GM12892 (cell line): ENCODE data around the gene CCDC40.
"Not testable (repeated sequence)": the region's sequence is repeated elsewhere in the genome, so short reads cannot be mapped to it uniquely, and the experiment has no call there.

Experiments used
- DNase-seq: peaks from one replicate; pipeline ENCODE4 v3.0.0; 2011; ENCODE audit not compliant: insufficient read length
- FAIRE-seq: peaks from 2 replicates; lab custom pipeline; 2011; peaks lifted over from hg19 to GRCh38; lab: Jason Lieb, UNC
- POLR2A ChIP-seq: IDR thresholded peaks from 2 replicates; pipeline ENCODE4 v1.6.1; 2011; ENCODE audit warnings: low read depth, low read length, control low read depth
- POLR2AphosphoS5 ChIP-seq: IDR thresholded peaks from 2 replicates; pipeline ENCODE4 v1.6.1; 2011; ENCODE audit warnings: low read depth, low read length, control low read depth
- TAF1 ChIP-seq: IDR thresholded peaks from 2 replicates; pipeline ENCODE4 v1.6.1; 2011; ENCODE audit warnings: low read depth, mild to moderate bottlenecking, control low read depth, low read length, borderline replicate concordance

CCDC40 gene

DNA sequence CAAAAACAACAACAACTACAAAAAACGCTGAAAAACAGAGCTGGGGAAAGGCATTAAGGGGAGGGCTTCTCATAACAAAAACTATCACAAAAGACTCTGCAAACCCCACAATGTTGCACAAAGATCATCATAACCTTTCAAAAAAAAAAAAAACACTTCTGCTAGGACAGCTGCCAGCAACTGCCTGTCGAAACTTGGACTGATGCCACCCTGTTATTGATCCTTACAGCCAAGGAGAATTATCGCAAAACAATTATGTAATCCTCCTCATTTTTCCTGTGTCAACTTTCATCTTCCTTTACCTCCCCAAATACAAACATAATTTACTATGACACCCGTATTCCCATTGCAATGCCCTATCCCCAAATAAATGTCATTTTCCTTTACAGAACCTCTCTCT is 9.3 kb downstream of the CCDC40 start:
- DNase-seq (no peak), FAIRE-seq (no peak)
- TF ChIP-seq POLR2A (no peak), TAF1 (no peak)

DNA sequence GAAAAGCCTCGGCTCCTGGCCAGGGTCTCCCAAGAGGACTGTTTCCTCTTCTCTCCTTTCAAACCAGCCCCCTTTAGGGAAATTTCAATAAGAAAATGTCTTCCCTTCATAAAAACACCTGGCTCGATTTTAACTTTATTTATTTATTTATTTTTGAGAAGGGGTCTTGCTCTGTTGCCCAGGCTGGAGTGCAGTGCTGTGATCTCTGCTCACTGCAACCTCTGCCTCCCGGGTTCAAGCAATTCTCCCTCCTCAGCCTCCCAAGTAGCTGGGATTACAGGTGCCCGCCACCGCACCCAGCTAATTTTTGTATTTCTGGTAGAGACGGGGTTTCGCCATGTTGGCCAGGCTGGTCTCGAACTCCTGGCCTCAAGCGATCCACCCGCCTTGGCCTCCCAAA is 10.3 kb downstream of the CCDC40 start:
- FAIRE-seq, DNase-seq: not testable (repeated sequence)

DNA sequence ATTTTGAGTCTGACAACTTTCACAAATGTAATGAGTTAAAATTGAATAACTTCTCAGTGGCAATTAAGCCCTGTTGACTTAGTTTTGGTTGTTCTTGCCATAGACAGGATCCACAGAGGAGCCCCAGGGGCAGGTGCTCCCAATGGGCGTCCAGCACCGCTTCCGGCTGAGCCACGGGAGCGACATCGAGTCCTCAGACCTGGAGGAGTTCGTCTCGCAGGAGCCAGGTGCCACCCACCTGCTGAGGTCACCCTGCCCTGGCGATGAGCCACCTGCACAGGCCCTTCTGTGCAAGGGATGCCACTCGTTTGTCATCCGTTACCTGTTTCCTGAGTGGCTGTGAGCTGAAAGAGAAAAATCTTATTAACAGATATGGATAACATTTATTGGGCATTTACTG is 10.7 kb downstream of the CCDC40 start:
- no peak for FAIRE-seq
- DNase-seq = no peak
- TF ChIP-seq POLR2AphosphoS5 = no peak
- TF ChIP-seq TAF1 = no peak
- TF ChIP-seq POLR2A = no peak

DNA sequence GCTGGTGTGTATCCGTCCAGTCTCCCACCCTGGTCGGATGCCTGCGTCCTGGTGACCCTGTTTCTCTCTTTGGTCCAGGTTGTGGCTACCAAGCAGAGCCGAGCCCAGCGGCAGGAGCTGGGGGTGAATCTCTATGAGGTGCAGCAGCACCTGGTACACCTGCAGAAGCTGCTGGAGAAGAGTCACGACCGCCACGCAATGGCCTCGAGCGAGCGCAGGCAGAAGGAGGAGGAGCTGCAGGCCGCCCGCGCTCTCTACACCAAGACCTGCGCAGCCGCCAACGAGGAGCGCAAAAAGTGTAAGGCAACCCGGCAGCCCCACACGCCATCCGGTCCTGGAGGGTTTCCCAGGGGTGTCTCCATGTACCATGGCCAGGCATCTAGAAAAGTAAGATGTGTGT is 13.5 kb downstream of the CCDC40 start:
- DNase-seq (no peak), FAIRE-seq (no peak)
- TF ChIP-seq POLR2AphosphoS5 (no peak), TAF1 (no peak), POLR2A (no peak)

DNA sequence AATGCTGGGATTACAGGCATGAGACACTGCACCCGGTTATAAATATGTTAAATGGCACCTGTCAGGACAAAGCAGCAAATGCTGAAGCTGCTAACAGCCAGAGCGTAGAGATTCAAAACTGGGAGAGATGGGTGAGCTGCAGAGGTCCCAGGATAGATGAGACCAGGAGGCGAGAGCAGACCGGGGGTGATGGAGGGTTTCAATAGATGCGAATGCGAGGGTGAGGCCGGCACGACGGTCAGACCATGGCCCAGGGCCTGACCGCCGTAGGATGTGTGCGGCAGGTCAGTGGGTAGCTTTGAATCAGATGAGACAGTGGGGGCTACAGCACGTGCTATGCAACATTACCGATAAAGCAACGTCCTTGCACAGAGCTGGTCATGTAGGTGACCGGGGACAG is 14.3 kb downstream of the CCDC40 start:
- TF ChIP-seq POLR2AphosphoS5 = no peak
- FAIRE-seq = no peak
- no peak for DNase-seq

DNA sequence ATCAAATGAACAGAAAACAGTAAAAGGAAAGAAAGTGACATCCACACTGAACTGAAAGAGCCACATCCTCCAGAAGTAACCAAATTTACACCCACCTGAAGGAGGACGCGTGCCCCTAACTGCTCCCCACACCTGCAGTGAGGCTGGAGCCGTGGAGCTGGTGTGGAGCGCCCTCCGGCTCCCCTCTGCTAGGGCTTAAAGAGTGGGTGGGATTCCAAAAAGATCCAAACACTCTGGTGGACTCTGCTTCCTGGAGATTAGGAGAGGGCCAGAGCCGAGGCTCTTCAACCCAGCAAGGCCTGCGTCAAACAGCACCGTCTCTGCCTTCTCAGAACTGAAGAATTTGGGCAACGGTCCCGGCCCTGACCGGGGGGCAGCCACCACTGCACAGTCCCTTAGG is 15.2 kb downstream of the CCDC40 start:
- DNase-seq (no peak), FAIRE-seq (no peak)
- TF ChIP-seq TAF1 (no peak), POLR2AphosphoS5 (no peak), POLR2A (no peak)

DNA sequence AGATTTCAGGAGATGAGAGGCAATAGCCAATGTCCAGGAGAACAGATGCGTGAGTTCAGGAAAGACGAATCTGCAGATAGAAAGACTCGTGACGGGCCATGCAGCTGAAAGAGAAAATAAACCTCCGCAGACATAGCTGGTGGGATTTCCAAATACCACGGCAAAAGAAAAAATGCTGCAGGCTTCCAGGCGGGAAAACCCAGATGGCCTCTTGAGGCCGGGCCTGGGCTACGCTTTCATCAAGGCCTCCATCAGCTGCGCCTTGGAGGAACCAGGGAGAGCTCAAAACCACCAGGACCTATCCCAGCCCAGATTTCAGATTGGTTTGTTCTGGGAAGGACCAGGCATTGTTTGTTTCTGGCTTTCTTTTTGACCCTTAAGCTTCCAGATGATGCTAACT is 16.7 kb downstream of the CCDC40 start:
- no peak for DNase-seq
- no peak for FAIRE-seq
- TF ChIP-seq POLR2A = no peak
- no peak for TF ChIP-seq TAF1

DNA sequence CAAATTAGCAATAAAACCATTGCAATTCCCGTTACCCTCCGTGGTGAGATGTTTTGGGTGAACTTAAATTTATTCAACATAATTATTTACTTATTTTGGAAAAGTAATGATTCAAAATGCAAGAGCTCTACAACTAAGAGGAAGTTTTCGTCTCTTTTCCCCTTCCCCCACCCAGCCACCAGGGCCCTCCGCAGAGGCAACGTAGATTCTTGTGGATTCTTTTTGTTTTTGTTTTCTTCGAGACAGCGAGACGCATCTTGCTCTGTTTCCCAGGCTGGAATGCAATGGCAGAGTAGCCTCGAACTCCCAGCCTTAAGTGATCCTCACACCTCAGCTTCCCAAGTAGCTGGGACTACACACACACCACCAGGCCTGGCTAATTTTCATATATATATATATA is 19.2 kb downstream of the CCDC40 start:
- no peak for FAIRE-seq
- no peak for TF ChIP-seq POLR2A
- TF ChIP-seq POLR2AphosphoS5 = no peak
- no peak for TF ChIP-seq TAF1
- DNase-seq = no peak

DNA sequence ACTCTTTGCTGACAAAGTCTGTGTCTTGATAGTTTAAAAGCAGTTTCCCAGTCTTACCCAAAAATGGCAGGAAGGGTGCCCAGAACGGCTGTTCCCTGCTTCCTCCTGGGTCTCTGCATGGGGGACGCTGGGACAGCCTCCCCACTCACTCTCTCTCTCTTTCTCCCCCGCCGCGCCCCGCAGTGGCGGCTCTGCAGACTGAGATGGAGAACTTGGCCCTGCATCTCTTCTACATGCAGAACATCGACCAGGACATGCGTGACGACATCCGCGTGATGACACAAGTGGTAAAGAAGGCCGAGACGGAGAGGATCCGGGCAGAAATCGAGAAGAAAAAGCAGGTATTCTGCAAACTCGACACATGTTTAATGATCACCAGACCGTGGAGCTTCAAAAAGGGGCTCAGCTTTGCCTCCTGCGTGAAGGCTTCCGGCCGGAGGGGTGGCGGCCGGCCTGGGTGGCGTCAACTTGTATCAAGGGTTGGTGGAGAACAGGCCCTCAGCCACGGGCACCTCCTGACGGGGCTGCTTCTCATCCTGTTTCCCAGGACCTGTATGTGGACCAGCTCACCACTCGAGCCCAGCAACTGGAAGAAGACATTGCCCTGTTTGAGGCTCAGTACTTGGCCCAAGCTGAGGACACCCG is 22.0 kb downstream of the CCDC40 start:
- DNase-seq (no peak), FAIRE-seq (no peak)
- no peak for TF ChIP-seq POLR2A

DNA sequence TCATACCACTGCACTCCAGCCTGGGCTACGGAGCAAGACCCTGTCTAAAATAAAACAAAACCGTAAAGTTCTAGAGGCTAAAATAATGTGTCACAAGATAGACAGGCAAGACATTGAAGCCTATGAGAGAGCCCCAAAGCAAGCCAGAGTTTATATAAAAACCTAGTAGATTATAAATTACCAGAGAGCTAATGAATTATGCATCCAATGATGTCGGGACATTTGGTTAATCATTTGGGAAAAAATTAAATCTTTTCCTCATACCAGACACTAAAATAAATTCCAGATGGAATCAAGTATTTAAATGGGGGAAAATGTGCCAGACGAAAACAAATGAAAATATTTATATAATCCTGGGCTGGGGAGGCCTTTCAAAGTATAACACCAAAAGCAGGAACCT is 24.2 kb downstream of the CCDC40 start:
- no peak for FAIRE-seq
- no peak for DNase-seq
- TF ChIP-seq TAF1 (no peak), POLR2A (no peak), POLR2AphosphoS5 (no peak)

DNA sequence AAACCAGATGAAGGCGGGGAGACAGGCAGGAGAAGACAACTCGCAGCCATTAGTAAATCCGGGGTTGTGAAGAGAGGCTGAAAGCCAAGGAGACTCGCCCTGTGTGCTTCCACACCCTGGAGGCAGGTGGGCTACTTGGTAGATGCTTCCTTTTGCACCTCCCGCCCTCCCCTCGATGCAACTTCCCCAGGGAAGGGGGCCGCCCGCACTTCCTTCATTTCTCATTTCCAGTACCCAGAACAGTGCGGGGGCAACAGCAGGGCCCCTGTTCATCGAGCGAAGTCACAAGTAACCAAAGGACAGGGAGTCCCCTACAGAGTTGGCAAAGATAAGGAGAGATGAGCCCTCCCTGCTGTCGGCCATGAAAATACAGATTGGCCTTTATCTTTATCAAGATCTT is 25.0 kb downstream of the CCDC40 start:
- FAIRE-seq = no peak
- no peak for DNase-seq
- TF ChIP-seq POLR2A = no peak
- TF ChIP-seq TAF1 = no peak
- no peak for TF ChIP-seq POLR2AphosphoS5

DNA sequence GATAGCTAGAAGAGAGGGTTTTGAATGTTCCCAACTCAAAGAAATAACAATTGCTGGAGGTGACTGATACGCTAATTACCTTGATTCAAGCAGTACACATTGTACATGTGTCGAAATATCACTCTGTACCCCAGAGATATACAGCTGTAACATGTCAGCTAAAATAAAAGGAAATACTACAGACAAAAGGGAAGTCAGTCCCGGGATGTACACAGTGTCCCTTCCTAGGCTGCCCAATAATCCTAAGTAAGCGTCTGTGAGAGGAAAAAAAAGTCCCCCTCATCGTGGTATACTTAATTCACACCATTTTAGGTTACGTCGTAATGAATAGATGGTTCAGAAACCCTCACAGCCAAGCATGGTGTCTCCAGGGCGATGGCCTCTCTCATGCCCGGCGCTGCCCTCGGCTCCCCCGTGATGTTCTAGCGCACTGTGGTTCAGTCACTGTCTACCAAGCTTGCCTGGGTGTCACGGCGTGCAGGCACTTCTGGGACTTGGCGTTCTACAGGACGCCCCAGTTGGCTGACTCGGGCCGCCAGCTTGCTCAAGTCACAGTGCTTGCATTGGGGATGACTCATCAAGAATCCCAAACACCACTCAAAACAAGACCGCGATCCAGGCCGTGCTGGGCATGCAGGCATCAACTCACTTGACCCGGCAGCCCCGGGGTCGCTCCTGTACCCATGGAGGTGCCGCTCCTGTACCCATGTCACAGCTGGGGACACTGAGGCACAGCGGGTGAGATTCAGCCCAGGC is 27.6 kb downstream of the CCDC40 start:
- FAIRE-seq = no peak
- no peak for DNase-seq

More for the DNA sequence above, 27.6 kb downstream of the CCDC40 start:
- TF ChIP-seq POLR2A (no peak), POLR2AphosphoS5 (no peak), TAF1 (no peak)
